ENCODE data around the gene ZBTB17. TPM values are rescaled to one million over a fixed set of nuclear protein-coding genes. Genes with fewer than 3 reads are reported as not detected.

ZBTB17 gene
- total and polyA plus RNA-seq, 2 experiments from 2014 or later = 21.9 to 26.6 TPM

- Histone ChIP-seq H3K4me1 (ENCODE audit: insufficient read depth) (peaks cover 23% of the 10 kb centered on the region), H3K4me2 (no peak overlapping the region), H3K79me2 (replicated peaks; ENCODE audit: insufficient read depth) (peaks cover 32% of the 10 kb centered on the region), H2AFZ (no peak overlapping the region), H3K27me3 (ENCODE audit: insufficient read depth) (no peaks in the 10 kb centered on the region), H4K20me1 (replicated peaks; ENCODE audit: insufficient read depth) (peaks cover 15% of the 10 kb centered on the region), H3K4me3 (no peak overlapping the region), H3F3A (replicated peaks; ENCODE audit: low read depth) (0 out of 2 replicates have a peak, but pooled peaks cover 3% of the 10 kb centered on the region), H3K27ac (ENCODE audit: low read depth) (no peak overlapping the region), H3K9me2 (ENCODE audit: insufficient read depth) (no peaks in the 10 kb centered on the region), H3K36me3 (ENCODE audit: insufficient read depth) (no peaks in the 10 kb centered on the region)
- H3K36me3 Mint-ChIP-seq (ENCODE audit: low read depth) = peaks cover 4% of the 10 kb centered on the region; the same call in 1 of the 3 replicates
- DNase-seq (ENCODE audit: low spot score) = no peak
- H3K27ac Mint-ChIP-seq = no peak overlapping the region
- no peak overlapping the region for H3K4me3 Mint-ChIP-seq
- no peak for ATAC-seq
- H3K9me3 Mint-ChIP-seq = no peaks in the 10 kb centered on the region
- no peak for TF ChIP-seq POLR2AphosphoS5 (IDR thresholded peaks at IDR 0.05; ENCODE audit: low read depth)
- no peak for TF ChIP-seq ZNF114 (CRISPR knock-in tag; IDR thresholded peaks at IDR 0.05)
- TF ChIP-seq EZH2 (IDR thresholded peaks at IDR 0.05; ENCODE audit: low read depth, unreplicated experiment) = no peak
- TF ChIP-seq, protein P1, sequence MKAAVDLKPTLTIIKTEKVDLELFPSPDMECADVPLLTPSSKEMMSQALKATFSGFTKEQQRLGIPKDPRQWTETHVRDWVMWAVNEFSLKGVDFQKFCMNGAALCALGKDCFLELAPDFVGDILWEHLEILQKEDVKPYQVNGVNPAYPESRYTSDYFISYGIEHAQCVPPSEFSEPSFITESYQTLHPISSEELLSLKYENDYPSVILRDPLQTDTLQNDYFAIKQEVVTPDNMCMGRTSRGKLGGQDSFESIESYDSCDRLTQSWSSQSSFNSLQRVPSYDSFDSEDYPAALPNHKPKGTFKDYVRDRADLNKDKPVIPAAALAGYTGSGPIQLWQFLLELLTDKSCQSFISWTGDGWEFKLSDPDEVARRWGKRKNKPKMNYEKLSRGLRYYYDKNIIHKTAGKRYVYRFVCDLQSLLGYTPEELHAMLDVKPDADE (IDR thresholded peaks at IDR 0.05) = no peak
- no peak for TF ChIP-seq CREB1 (CRISPR knock-in tag; IDR thresholded peaks at IDR 0.05; ENCODE audit: low read depth)
- TF ChIP-seq, protein P2, sequence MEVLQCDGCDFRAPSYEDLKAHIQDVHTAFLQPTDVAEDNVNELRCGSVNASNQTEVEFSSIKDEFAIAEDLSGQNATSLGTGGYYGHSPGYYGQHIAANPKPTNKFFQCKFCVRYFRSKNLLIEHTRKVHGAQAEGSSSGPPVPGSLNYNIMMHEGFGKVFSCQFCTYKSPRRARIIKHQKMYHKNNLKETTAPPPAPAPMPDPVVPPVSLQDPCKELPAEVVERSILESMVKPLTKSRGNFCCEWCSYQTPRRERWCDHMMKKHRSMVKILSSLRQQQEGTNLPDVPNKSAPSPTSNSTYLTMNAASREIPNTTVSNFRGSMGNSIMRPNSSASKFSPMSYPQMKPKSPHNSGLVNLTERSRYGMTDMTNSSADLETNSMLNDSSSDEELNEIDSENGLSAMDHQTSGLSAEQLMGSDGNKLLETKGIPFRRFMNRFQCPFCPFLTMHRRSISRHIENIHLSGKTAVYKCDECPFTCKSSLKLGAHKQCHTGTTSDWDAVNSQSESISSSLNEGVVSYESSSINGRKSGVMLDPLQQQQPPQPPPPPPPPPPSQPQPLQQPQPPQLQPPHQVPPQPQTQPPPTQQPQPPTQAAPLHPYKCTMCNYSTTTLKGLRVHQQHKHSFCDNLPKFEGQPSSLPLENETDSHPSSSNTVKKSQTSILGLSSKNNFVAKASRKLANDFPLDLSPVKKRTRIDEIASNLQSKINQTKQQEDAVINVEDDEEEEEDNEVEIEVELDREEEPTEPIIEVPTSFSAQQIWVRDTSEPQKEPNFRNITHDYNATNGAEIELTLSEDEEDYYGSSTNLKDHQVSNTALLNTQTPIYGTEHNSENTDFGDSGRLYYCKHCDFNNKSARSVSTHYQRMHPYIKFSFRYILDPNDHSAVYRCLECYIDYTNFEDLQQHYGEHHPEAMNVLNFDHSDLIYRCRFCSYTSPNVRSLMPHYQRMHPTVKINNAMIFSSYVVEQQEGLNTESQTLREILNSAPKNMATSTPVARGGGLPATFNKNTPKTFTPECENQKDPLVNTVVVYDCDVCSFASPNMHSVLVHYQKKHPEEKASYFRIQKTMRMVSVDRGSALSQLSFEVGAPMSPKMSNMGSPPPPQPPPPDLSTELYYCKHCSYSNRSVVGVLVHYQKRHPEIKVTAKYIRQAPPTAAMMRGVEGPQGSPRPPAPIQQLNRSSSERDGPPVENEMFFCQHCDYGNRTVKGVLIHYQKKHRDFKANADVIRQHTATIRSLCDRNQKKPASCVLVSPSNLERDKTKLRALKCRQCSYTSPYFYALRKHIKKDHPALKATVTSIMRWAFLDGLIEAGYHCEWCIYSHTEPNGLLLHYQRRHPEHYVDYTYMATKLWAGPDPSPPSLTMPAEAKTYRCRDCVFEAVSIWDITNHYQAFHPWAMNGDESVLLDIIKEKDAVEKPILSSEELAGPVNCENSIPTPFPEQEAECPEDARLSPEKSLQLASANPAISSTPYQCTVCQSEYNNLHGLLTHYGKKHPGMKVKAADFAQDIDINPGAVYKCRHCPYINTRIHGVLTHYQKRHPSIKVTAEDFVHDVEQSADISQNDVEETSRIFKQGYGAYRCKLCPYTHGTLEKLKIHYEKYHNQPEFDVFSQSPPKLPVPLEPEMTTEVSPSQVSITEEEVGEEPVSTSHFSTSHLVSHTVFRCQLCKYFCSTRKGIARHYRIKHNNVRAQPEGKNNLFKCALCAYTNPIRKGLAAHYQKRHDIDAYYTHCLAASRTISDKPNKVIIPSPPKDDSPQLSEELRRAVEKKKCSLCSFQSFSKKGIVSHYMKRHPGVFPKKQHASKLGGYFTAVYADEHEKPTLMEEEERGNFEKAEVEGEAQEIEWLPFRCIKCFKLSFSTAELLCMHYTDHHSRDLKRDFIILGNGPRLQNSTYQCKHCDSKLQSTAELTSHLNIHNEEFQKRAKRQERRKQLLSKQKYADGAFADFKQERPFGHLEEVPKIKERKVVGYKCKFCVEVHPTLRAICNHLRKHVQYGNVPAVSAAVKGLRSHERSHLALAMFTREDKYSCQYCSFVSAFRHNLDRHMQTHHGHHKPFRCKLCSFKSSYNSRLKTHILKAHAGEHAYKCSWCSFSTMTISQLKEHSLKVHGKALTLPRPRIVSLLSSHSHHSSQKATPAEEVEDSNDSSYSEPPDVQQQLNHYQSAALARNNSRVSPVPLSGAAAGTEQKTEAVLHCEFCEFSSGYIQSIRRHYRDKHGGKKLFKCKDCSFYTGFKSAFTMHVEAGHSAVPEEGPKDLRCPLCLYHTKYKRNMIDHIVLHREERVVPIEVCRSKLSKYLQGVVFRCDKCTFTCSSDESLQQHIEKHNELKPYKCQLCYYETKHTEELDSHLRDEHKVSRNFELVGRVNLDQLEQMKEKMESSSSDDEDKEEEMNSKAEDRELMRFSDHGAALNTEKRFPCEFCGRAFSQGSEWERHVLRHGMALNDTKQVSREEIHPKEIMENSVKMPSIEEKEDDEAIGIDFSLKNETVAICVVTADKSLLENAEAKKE (CRISPR knock-in tag; IDR thresholded peaks at IDR 0.05) = no peak
- TF ChIP-seq CTCF (conservative IDR thresholded peaks at IDR 0.05; ENCODE audit: low read depth in 2 of 2) = no peak
- TF ChIP-seq ZNF331 (CRISPR knock-in tag; IDR thresholded peaks at IDR 0.05; ENCODE audit: low read depth) = no peak
- no peak for TF ChIP-seq JUNB (IDR thresholded peaks at IDR 0.05; ENCODE audit: unreplicated experiment)
- TF ChIP-seq EZH2phosphoT487 (IDR thresholded peaks at IDR 0.05; ENCODE audit: unreplicated experiment) = no peak
- TF ChIP-seq NANOG (IDR thresholded peaks at IDR 0.05; ENCODE audit: borderline replicate concordance) = no peak
- TF ChIP-seq STAT1 (IDR thresholded peaks at IDR 0.05; ENCODE audit: unreplicated experiment) = no peak
- TF ChIP-seq REST (IDR thresholded peaks at IDR 0.05; ENCODE audit: unreplicated experiment) = no peak
- peaks cover 46% of the 10 kb centered on the region for H3K4me1 Mint-ChIP-seq
- H3K27me3 Mint-ChIP-seq (ENCODE audit: insufficient read depth, low read depth, poor library complexity) = peaks cover 11% of the 10 kb centered on the region
Measured at GRCh38 chr1:15956150-15956549, 19.8 kb downstream of the ZBTB17 start.

Measured in GM23338 (cell line).